Large intestine (tissue), 3 donors: Measurements from ENCODE around the gene FLNC. TPM values are rescaled to one million over a fixed set of nuclear protein-coding genes. Genes with fewer than 3 reads are reported as not detected.

Experiments
- DNase-seq, 2 donors: peaks; one replicate each; pipeline versions ENCODE4 v3.0.0 to v3.0.0-alpha.2; 2013
- H3K27ac ChIP-seq: one replicate; pipeline ENCODE4 v1.5.1; 2013; ENCODE audit warnings: low read length
- H3K27me3 ChIP-seq: 2 replicates; pipeline ENCODE4 v1.6.1; 2013; ENCODE audit warnings: low read length; ENCODE audit not compliant: control insufficient read depth, insufficient read depth
- H3K36me3 ChIP-seq: 2 replicates; pipeline ENCODE4 v1.6.1; 2013; ENCODE audit warnings: low read length; ENCODE audit not compliant: control insufficient read depth, insufficient read depth
- H3K4me1 ChIP-seq: one replicate; pipeline ENCODE4 v1.6.1; 2013; ENCODE audit warnings: low read length; ENCODE audit not compliant: control insufficient read depth, insufficient read depth
- H3K4me3 ChIP-seq: one replicate; pipeline ENCODE4 v1.5.1; 2013; ENCODE audit warnings: low read length
- H3K9me3 ChIP-seq: one replicate; pipeline ENCODE4 v1.6.1; 2013; ENCODE audit warnings: mild to moderate bottlenecking, low read depth, low read length, moderate library complexity; ENCODE audit not compliant: control insufficient read depth
- WGBS: methylation state at CpG from one replicate; pipeline ENCODE4 v1.1.5; 2013; ENCODE audit warnings: low lambda C conversion rate; ENCODE audit not compliant: insufficient coverage; 5-methylcytosine and 5-hydroxymethylcytosine counted together
- polyA plus RNA-seq: library from polyadenylated mRNA; unstranded; fragments of 120-200 nt; gene quantifications from one replicate; pipeline ENCODE4 v1.2.1, GENCODE V29; 2013

Gene FLNC
- polyA plus RNA-seq, 1 donor: 53.3 TPM

- Histone ChIP-seq H3K27me3 (peaks cover 43% of the 10 kb centered on the region), H3K36me3 (no peaks in the 10 kb centered on the region), H3K4me1 (peaks cover 11% of the 10 kb centered on the region), H3K9me3 (no peaks in the 10 kb centered on the region), H3K4me3 (peak within 1 kb of the TSS; percentile 81), H3K27ac (no peak within 1 kb of the TSS)
- DNase-seq: peak; percentile 36 to 71
- WGBS: no CpG with 5 or more reads among the region's 80 CpGs
These were observed 38.9 kb upstream of the FLNC start, which contains the start of gene CCDC136 for GRCh38 chr7:128791121-128791971. TSS of gene CCDC136 (plus strand) at chr7:128791968. CDS start at chr7:128792412, 444 bp downstream.

- peak overlapping the region; percentile 59 for H3K4me3 ChIP-seq
These were observed 38.3 kb upstream of the FLNC start for GRCh38 chr7:128791972-128792327.

GRCh38 chr7:128792471-128793180 is 37.6 kb upstream of the FLNC start:
- Histone ChIP-seq H3K36me3 (no peaks in the 10 kb centered on the region), H3K27me3 (peaks cover 43% of the 10 kb centered on the region), H3K27ac (no peak overlapping the region), H3K9me3 (no peaks in the 10 kb centered on the region), H3K4me1 (peaks cover 11% of the 10 kb centered on the region), H3K4me3 (no peak overlapping the region)
- DNase-seq: no peak
- WGBS: no CpG with 5 or more reads among the region's 10 CpGs

More at GRCh38 chr7:128791972-128792327, 38.3 kb upstream of the FLNC start:
- H3K27ac ChIP-seq: no peak overlapping the region
- no peak for DNase-seq
- H3K4me1 ChIP-seq: peaks cover 11% of the 10 kb centered on the region
- WGBS: no CpG with 5 or more reads among the region's 9 CpGs
- H3K36me3 ChIP-seq: no peaks in the 10 kb centered on the region
- no peaks in the 10 kb centered on the region for H3K9me3 ChIP-seq
- H3K27me3 ChIP-seq: peaks cover 43% of the 10 kb centered on the region

GRCh38 chr7:128793181-128793547 is 37.0 kb upstream of the FLNC start:
- Histone ChIP-seq H3K27ac (no peak overlapping the region), H3K27me3 (peaks cover 43% of the 10 kb centered on the region), H3K4me1 (peaks cover 11% of the 10 kb centered on the region), H3K4me3 (no peak overlapping the region), H3K9me3 (no peaks in the 10 kb centered on the region), H3K36me3 (no peaks in the 10 kb centered on the region)
- WGBS: no CpG with 5 or more reads among the region's 5 CpGs
- DNase-seq: no peak

GRCh38 chr7:128794020-128794419 is 36.2 kb upstream of the FLNC start:
- WGBS: no CpG with 5 or more reads among the region's 3 CpGs
- DNase-seq: peak in 1 of 2 donors; percentile 21
- no peak overlapping the region for H3K27ac ChIP-seq

DNA sequence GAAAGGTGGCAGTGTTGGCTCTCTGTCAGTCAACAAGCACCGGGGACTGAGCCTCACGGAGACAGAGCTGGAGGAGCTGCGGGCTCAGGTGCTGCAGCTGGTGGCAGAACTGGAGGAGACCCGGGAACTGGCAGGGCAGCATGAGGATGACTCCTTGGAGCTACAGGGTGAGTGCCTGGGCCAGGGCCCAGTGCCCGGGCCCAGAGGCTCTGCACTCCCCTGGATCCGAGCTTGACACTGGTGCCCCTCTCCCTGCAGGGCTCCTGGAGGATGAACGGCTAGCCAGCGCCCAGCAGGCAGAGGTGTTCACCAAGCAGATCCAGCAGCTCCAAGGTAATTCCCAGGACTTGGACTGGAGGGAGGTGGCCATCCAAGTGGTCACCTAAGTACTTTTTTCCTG is 35.8 kb upstream of the FLNC start:
- DNase-seq: no peak
- no peaks in the 10 kb centered on the region for H3K9me3 ChIP-seq
- WGBS: no CpG with 5 or more reads among the region's 8 CpGs
- peaks cover 34% of the 10 kb centered on the region for H3K27me3 ChIP-seq
- no peak overlapping the region for H3K27ac ChIP-seq
- no peak overlapping the region for H3K4me3 ChIP-seq
- H3K36me3 ChIP-seq: no peaks in the 10 kb centered on the region
- peaks cover 11% of the 10 kb centered on the region for H3K4me1 ChIP-seq

More at GRCh38 chr7:128794020-128794419, 36.2 kb upstream of the FLNC start:
- Histone ChIP-seq H3K27me3 (peaks cover 36% of the 10 kb centered on the region), H3K4me3 (no peak overlapping the region), H3K4me1 (peaks cover 11% of the 10 kb centered on the region), H3K36me3 (no peaks in the 10 kb centered on the region), H3K9me3 (no peaks in the 10 kb centered on the region)

GRCh38 chr7:128795129-128795528 is 35.1 kb upstream of the FLNC start:
- Histone ChIP-seq H3K4me3 (no peak overlapping the region), H3K27ac (no peak overlapping the region), H3K36me3 (no peaks in the 10 kb centered on the region), H3K9me3 (no peaks in the 10 kb centered on the region), H3K4me1 (peaks cover 11% of the 10 kb centered on the region), H3K27me3 (peaks cover 27% of the 10 kb centered on the region)
- no peak for DNase-seq
- no CpG with 5 or more reads among the region's 4 CpGs for WGBS

DNA sequence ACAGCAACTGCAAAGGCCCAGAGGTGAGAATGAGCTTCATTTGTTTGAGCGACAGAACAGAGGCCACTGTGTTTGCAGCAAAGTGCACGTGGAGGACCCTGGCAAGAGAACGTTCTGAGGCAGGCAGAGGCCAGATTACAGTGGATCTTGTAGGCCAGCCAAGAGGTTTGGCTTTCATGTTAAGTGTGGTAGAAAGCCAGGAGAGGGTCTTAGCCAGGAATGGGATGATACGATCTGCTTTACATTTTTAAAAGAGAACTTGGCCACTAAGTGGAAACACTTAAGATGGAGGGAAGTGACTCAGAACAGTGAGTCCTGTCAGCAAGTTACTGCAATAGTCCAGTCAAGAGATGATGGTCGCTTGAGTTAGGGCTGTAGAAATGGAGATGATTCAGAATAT is 33.9 kb upstream of the FLNC start:
- Histone ChIP-seq H3K9me3 (no peaks in the 10 kb centered on the region), H3K4me1 (peaks cover 12% of the 10 kb centered on the region), H3K27me3 (peaks cover 19% of the 10 kb centered on the region), H3K4me3 (no peak overlapping the region), H3K36me3 (no peaks in the 10 kb centered on the region), H3K27ac (no peak overlapping the region)
- no CpG with 5 or more reads among the region's 5 CpGs for WGBS
- no peak for DNase-seq

GRCh38 chr7:128799451-128799850 is 30.8 kb upstream of the FLNC start:
- Histone ChIP-seq H3K36me3 (no peaks in the 10 kb centered on the region), H3K27ac (no peak overlapping the region), H3K4me3 (no peak overlapping the region), H3K9me3 (no peaks in the 10 kb centered on the region), H3K27me3 (no peaks in the 10 kb centered on the region), H3K4me1 (peaks cover 12% of the 10 kb centered on the region)
- DNase-seq: no peak
- no CpG with 5 or more reads among the region's 2 CpGs for WGBS

DNA sequence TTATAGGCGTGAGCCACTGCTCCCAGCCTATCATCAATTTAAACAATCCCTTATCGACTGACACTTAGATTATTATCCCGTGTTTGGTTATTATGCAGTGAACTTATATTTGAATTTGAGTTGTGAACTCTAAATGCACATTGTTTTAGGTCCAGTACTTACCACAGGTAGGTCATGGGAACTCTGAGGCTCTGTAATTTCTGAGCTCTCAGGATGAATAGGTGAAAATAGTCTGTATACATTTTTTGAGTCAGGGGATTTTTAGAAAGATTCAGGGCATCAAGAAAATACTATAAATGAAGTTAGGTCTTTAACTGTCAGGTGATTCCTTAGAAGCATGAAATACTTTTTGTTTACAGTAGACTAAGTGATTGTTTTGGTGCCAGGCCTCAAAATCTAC is 29.6 kb upstream of the FLNC start:
- peaks cover 12% of the 10 kb centered on the region for H3K4me1 ChIP-seq
- no peak for DNase-seq
- H3K4me3 ChIP-seq: no peak overlapping the region
- no peaks in the 10 kb centered on the region for H3K27me3 ChIP-seq
- H3K27ac ChIP-seq: peak overlapping the region; percentile 37
- WGBS: no CpG with 5 or more reads among the region's 3 CpGs
- no peaks in the 10 kb centered on the region for H3K9me3 ChIP-seq
- H3K36me3 ChIP-seq: no peaks in the 10 kb centered on the region
